Stimulated activated CD4-positive, alpha-beta T cell treated with anti-CD3 and anti-CD28 coated beads, TNF-alpha, amount 100 ng/mL, for 48 hours (primary cell): Measurements from ENCODE around the gene CRYGS.

ENCODE experiments used
- DNase-seq, 3 donors: peaks; one replicate each; pipeline ENCODE4 v3.0.0-alpha.2; 2020; ENCODE audit warnings: low read depth in 3 of 3

The CRYGS gene

GRCh38 chr3:186493525-186494255 is 50.5 kb downstream of the CRYGS start:
- no peak for DNase-seq

- DNase-seq = no peak
Measured at GRCh38 chr3:186492385-186492984, 51.7 kb downstream of the CRYGS start.

GRCh38 chr3:186489507-186489906 is 54.7 kb downstream of the CRYGS start:
- DNase-seq = no peak
